Dermis microvascular lymphatic vessel endothelial cell (primary cell): Measurements from ENCODE around the gene MPP3. TPM values are rescaled to one million over a fixed set of nuclear protein-coding genes. Genes with fewer than 3 reads are reported as not detected.
"Not testable (repeated sequence)": the region's sequence is repeated elsewhere in the genome, so short reads cannot be mapped to it uniquely, and the experiment has no call there.

Experiments
- DNase-seq, 2 donors: peaks; one replicate each; pipeline versions ENCODE4 v3.0.0 to v3.0.0-alpha.2; 2010; ENCODE audit warnings: low read depth in 2 of 2
- total RNA-seq: library from RNA; depleted of rRNA; stranded (reverse); fragments of >200 nt; gene quantifications from 2 replicates; pipeline ENCODE4 v1.2.1, GENCODE V29; 2014

The MPP3 gene
- total RNA-seq, 1 donor from 2014 or later, result 1.3 TPM

- DNase-seq, result no peak
Measured at GRCh38 chr17:43861960-43862359, 29.0 kb upstream of the MPP3 start.

- DNase-seq, result no peak
Measured at GRCh38 chr17:43860927-43861622, 28.1 kb upstream of the MPP3 start.

- DNase-seq, result no peak
Measured at GRCh38 chr17:43860077-43860725, 27.3 kb upstream of the MPP3 start.

GRCh38 chr17:43857957-43858600, 25.1 kb upstream of the MPP3 start:
- DNase-seq, result no peak

- DNase-seq, result no peak
Measured at GRCh38 chr17:43857141-43857540, 24.2 kb upstream of the MPP3 start.

GRCh38 chr17:43856141-43856540, 23.2 kb upstream of the MPP3 start:
- DNase-seq, result no peak

- DNase-seq, result no peak
Measured at GRCh38 chr17:43855061-43855460, 22.1 kb upstream of the MPP3 start.

GRCh38 chr17:43854498-43854897, 21.6 kb upstream of the MPP3 start:
- DNase-seq, result no peak

- no peak for DNase-seq
Measured at GRCh38 chr17:43853546-43853945, 20.6 kb upstream of the MPP3 start.

GRCh38 chr17:43852571-43852970, 19.6 kb upstream of the MPP3 start:
- no peak for DNase-seq

- DNase-seq, result no peak
Measured at GRCh38 chr17:43849116-43849515, 16.2 kb upstream of the MPP3 start.

GRCh38 chr17:43848601-43849000, 15.7 kb upstream of the MPP3 start:
- no peak for DNase-seq

GRCh38 chr17:43846963-43847371, 14.0 kb upstream of the MPP3 start, which contains the start of gene CD300LG:
Gene CD300LG, plus strand, starts transcription at chr17:43847176. Its CDS starts 41 bp downstream, at chr17:43847217.
- no peak for DNase-seq

GRCh38 chr17:43846221-43846712, 13.3 kb upstream of the MPP3 start:
- DNase-seq, result peak; percentile 12 to 65

- DNase-seq, result no peak
Measured at GRCh38 chr17:43845766-43846165, 12.8 kb upstream of the MPP3 start.

GRCh38 chr17:43844241-43844640, 11.3 kb upstream of the MPP3 start:
- no peak for DNase-seq

GRCh38 chr17:43842975-43843325, 10.0 kb upstream of the MPP3 start:
- no peak for DNase-seq

GRCh38 chr17:43842091-43842974, 9.4 kb upstream of the MPP3 start:
- not testable (repeated sequence) for DNase-seq

GRCh38 chr17:43841282-43841681, 8.3 kb upstream of the MPP3 start:
- DNase-seq, result no peak

GRCh38 chr17:43840814-43841213, 7.9 kb upstream of the MPP3 start:
- peak in 1 of 2 donors; percentile 28 for DNase-seq

GRCh38 chr17:43839670-43840108, 6.7 kb upstream of the MPP3 start:
- DNase-seq, result peak; percentile 16 to 17
